Colonic mucosa (tissue), 4 donors: Measurements from ENCODE around the gene ACSM3. TPM values are rescaled to one million over a fixed set of nuclear protein-coding genes. Genes with fewer than 3 reads are reported as not detected.
"Not testable (repeated sequence)": the region's sequence is repeated elsewhere in the genome, so short reads cannot be mapped to it uniquely, and the experiment has no call there.

ENCODE experiments used
- DNase-seq: peaks from one replicate; pipeline ENCODE4 v3.0.0-alpha.2; 2020
- H3K27ac ChIP-seq: fragments of 200-600 bp; one replicate; pipeline ENCODE4 v1.8.0; 2021
- H3K27me3 ChIP-seq: fragments of 200-600 bp; one replicate; pipeline ENCODE4 v1.8.0; 2021
- H3K36me3 ChIP-seq: fragments of 200-600 bp; one replicate; pipeline ENCODE4 v1.8.0; 2021
- H3K4me1 ChIP-seq: fragments of 200-600 bp; one replicate; pipeline ENCODE4 v1.8.0; 2021; ENCODE audit warnings: mild to moderate bottlenecking
- H3K4me3 ChIP-seq: fragments of 200-600 bp; one replicate; pipeline ENCODE4 v1.8.0; 2021
- H3K9ac ChIP-seq, 2 donors: one replicate each; pipeline ENCODE4 v1.7.0; 2013; ENCODE audit warnings: control low read depth in 2 of 2, low read depth in 2 of 2, low read length in 2 of 2
- H3K9me3 ChIP-seq: fragments of 200-600 bp; one replicate; pipeline ENCODE4 v1.8.0; 2021
- intact Hi-C: fragments of 100-400 bp; cut with DNase I; formaldehyde crosslinking; loops from one replicate; pipeline ENCODE4 v1.14.1; 2022
- total RNA-seq, 2 donors: library from RNA; stranded (reverse); fragmentation: NEBNext Ultra II Directional in 1 of 2; extraction: Animal tissue kit (Norgen Biotek cat#: 25700) in 1 of 2; gene quantifications; one replicate each; pipeline ENCODE4 v1.2.1, GENCODE V29; 2021
- TF ChIP-seq, protein P1 (sequence below): fragments of 200-600 bp; IDR thresholded peaks from one replicate; pipeline ENCODE4 v1.8.0; 2022; ENCODE audit warnings: antibody characterized with exemption, mild to moderate bottlenecking
- donor health status: healthy.
- donor health status: DM: no; HTN: no; CAD: no.
- donor health status: DM: no; HTN: no; CAD: no.

ACSM3 gene
- total RNA-seq, 2 donors from 2014 or later = 34.9 to 42.8 TPM

DNA sequence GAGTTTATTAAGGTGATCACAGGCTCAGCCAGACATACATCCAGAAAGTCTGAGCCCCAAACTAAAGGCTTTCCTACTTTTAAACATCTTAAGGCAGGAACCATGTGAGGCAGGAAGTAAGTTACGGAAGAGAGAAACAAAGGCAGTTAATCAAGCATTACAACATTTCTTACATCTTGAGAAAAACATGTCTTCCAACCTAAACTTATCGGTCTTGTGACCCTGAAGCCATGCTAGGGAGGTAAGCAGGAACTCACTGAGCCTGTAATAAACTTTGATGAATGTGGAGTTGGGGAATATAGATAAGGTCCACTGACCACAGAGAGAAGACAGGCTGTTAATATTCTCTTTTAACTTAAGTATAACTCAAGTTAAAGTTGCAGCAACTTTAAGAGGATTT lies 3.5 kb upstream of the ACSM3 start:
- Histone ChIP-seq H3K9ac (no peak overlapping the region), H3K4me1 (no peaks in the 10 kb centered on the region), H3K9me3 (no peaks in the 10 kb centered on the region), H3K27me3 (no peaks in the 10 kb centered on the region), H3K4me3 (no peak overlapping the region), H3K27ac (no peak overlapping the region), H3K36me3 (no peaks in the 10 kb centered on the region)
- no peak for DNase-seq
- TF ChIP-seq, protein P1, sequence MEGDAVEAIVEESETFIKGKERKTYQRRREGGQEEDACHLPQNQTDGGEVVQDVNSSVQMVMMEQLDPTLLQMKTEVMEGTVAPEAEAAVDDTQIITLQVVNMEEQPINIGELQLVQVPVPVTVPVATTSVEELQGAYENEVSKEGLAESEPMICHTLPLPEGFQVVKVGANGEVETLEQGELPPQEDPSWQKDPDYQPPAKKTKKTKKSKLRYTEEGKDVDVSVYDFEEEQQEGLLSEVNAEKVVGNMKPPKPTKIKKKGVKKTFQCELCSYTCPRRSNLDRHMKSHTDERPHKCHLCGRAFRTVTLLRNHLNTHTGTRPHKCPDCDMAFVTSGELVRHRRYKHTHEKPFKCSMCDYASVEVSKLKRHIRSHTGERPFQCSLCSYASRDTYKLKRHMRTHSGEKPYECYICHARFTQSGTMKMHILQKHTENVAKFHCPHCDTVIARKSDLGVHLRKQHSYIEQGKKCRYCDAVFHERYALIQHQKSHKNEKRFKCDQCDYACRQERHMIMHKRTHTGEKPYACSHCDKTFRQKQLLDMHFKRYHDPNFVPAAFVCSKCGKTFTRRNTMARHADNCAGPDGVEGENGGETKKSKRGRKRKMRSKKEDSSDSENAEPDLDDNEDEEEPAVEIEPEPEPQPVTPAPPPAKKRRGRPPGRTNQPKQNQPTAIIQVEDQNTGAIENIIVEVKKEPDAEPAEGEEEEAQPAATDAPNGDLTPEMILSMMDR = no peak
- intact Hi-C loops = no loop called here

DNA sequence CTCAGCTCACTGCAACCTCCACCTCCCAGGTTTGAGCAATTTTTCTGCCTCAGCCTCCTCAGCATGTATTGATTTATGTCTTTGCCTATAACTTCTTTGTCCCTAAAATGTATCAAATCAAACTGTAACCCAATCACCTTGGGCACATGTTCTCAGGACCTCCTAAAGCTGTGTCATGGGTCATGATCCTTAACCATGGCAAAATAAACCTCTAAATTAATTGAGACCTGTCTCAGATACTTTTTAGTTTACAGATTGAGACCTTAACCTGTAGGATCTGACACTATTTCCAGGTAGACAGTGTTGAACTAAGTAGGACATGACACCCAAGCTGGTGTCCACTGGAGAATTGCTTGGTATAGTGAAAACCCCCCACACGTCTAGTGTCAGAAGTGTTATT lies 2.6 kb upstream of the ACSM3 start:
- TF ChIP-seq, protein P1 = no peak
- Histone ChIP-seq H3K27ac (no peak overlapping the region), H3K9me3 (no peaks in the 10 kb centered on the region), H3K27me3 (no peaks in the 10 kb centered on the region), H3K36me3 (no peaks in the 10 kb centered on the region), H3K9ac (no peak overlapping the region), H3K4me1 (no peaks in the 10 kb centered on the region), H3K4me3 (no peak overlapping the region)
- intact Hi-C loops = no loop called here
- DNase-seq = no peak

DNA sequence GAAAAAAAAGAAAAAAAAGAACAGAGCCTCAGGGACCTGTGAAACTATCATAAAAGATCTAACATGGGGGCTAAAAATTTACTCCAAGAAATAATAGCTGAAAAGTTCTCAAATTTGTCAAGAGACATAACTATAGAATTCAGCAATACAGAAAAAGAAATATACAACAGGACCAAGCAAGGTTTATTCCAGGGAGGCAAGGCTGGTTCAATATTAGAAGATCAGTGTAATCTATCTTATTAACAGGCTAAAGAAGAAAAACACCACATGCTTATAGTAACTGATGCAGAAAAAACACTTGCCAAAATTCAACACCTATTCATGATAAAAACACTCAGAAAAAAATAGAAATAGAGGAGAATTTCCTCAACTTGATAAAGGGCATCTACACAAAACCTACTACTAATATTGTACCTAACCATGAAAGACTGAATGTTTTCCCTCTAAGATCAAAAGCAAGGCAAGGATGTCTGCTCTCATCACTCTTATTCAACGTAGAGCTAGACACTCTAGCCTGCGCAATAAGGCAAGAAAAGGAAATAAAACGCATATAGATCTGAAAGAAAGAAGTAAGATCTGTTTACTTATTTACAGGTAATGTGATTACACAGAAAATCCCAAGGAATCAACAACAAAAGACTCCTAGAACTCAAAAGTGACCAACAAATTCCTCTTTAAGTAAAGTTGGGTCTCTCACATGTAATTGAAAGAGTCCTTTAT lies 1.2 kb upstream of the ACSM3 start:
- no peak for DNase-seq
- no peaks in the 10 kb centered on the region for H3K4me1 ChIP-seq
- H3K9ac ChIP-seq = no peak overlapping the region
- intact Hi-C loops = no loop called here
- H3K9me3 ChIP-seq = no peaks in the 10 kb centered on the region
- no peaks in the 10 kb centered on the region for H3K36me3 ChIP-seq
- H3K4me3 ChIP-seq = no peak overlapping the region
- no peaks in the 10 kb centered on the region for H3K27me3 ChIP-seq
- TF ChIP-seq, protein P1 = no peak
- peak overlapping the region; percentile 81 for H3K27ac ChIP-seq

DNA sequence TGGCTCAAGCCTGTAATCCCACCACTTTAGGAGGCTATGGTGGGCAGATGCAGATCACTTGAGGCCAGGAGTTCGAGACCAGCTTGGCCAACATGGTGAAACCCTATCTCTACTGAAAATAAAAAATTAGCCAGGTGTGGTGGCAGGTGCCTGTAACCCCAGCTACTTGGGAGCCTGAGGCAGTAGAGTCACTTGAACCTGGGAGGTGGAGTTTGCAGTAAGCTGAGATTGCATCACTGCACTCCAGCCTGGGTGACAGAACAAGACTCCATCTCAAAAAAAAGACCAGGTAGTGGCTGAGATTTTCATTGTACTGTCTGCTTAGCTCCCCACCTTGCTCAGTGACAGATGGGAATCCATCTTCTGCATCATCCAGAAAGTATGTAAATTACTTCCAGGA lies 634 bp downstream of the ACSM3 start:
- H3K9me3 ChIP-seq, H3K27me3 ChIP-seq, H3K36me3 ChIP-seq, intact Hi-C loops, H3K4me3 ChIP-seq, H3K9ac ChIP-seq, H3K4me1 ChIP-seq: not testable (repeated sequence)
- peak; percentile 20 for DNase-seq
- peak overlapping the region; percentile 81 for H3K27ac ChIP-seq

DNA sequence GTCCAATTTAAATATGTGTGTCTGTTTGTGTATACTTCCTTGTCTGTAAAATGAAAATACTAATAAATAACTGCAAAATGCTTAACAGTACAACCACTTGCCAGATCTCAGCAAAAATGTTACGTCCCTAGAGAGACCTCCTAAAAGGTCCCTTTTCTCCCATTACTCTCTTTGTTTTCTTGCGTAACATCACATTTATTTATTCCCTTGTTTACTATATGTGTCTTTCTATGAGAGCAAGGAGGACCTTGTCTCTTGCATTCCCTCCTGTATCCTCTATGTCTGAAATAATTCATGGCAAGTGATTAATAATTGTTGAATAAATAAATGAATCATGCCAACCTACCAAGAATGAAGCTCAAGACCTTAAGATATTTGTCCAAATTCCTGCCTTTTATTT lies 1.9 kb downstream of the ACSM3 start:
- no peaks in the 10 kb centered on the region for H3K27me3 ChIP-seq
- TF ChIP-seq, protein P1 = no peak
- H3K4me3 ChIP-seq = no peak overlapping the region
- intact Hi-C loops = no loop called here
- no peaks in the 10 kb centered on the region for H3K9me3 ChIP-seq
- DNase-seq = no peak
- no peaks in the 10 kb centered on the region for H3K36me3 ChIP-seq
- H3K4me1 ChIP-seq = no peaks in the 10 kb centered on the region
- no peak overlapping the region for H3K9ac ChIP-seq
- H3K27ac ChIP-seq = no peak overlapping the region

DNA sequence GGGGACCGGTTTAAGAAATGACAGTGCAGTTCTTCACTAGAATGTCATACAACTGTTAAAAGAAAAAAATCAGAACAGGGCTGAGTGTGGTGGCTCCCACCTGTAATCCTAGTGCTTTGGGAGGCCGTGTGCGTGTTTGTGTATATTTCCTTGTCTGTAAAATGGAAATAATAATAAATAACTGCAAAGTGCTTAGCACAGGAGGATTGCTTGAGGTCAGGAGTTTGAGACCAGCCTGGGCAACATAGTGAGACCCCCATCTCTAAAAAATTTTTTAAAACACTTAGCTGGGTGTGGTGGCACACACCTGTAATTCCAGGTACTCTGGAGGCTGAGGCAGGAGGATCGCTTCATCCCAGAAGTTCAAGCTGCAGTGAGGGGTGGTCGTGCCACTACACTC lies 2.5 kb downstream of the ACSM3 start:
- TF ChIP-seq, protein P1 = no peak
- no peaks in the 10 kb centered on the region for H3K4me1 ChIP-seq
- no peak overlapping the region for H3K27ac ChIP-seq
- H3K9me3 ChIP-seq = no peaks in the 10 kb centered on the region
- H3K27me3 ChIP-seq = no peaks in the 10 kb centered on the region
- no peak for DNase-seq
- no peak overlapping the region for H3K4me3 ChIP-seq
- no peak overlapping the region for H3K9ac ChIP-seq
- no peaks in the 10 kb centered on the region for H3K36me3 ChIP-seq
- intact Hi-C loops = no loop called here
